ENCODE results near the gene CYB5B.

The CYB5B gene

GRCh38 chr16:69486724-69487123 is 62.3 kb downstream of the CYB5B start:
- DNase-seq (ENCODE audit: low read depth): no peak

- no peak for DNase-seq (ENCODE audit: low read depth)
Observed at GRCh38 chr16:69490707-69491324, 66.4 kb downstream of the CYB5B start.

DNA sequence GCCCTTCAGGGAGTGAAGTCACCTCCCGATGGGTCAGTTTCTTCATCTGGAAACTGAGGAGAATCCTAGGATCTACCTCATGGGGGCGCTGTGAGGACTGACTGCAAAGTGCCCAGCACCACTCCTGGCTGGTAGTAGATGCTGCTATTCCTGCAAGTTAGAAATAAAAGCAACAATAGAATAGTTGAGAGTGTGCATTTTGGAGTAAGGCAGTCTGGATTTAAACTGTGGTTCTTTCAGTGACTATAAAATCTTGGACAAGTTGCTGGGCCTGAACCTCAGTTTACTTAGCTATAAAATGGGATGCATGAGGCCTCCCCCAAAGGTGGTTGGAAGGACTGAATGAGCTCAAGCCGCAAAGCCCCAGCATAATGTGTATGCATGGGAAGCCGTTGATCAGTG is 70.6 kb downstream of the CYB5B start:
- no peak for DNase-seq (ENCODE audit: low read depth)

GRCh38 chr16:69495821-69496220 is 71.4 kb downstream of the CYB5B start:
- DNase-seq (ENCODE audit: low read depth): no peak

DNA sequence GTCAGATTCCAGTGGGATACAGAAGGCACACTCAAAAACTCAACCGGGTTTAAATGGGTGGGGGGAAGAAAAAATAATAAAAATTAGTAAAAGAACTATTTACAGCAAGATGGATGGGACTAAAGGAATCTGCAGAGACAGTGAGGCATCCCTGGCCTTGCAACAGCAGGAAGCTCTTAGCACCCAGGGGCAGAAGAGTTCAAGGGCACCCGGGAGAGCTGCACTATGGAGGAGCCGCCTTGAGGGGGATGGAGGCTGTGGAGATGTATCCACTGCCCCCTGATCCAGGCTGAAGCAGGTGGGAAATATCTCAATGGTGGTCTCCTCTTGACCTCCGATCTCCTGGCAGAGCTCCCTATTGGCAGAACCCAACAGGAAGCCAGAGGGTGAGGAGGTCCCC is 72.0 kb downstream of the CYB5B start:
- DNase-seq (ENCODE audit: low read depth): no peak

DNA sequence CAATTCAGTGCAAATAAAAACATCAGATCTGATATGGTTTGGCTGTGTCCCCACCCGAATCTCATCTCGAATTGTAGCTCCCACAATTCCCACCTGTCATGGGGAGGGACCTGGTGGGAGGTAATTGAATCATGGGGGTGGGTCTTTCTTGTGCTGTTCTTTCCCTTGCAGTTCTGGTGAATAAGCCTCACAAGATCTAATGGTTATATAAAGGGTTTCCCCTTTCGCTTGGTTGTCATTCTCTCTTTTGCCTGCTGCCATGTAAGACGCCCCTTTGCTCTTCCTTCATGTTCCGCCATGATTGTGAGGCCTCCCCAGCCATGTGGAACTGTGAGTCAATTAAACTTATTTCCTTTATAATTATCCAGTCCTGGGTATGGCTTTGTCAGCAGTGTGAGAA is 72.5 kb downstream of the CYB5B start:
- DNase-seq (ENCODE audit: low read depth): no peak

GRCh38 chr16:69497876-69498596 is 73.6 kb downstream of the CYB5B start:
- no peak for DNase-seq (ENCODE audit: low read depth)

- DNase-seq (ENCODE audit: low read depth): no peak
Observed at GRCh38 chr16:69498926-69499325, 74.5 kb downstream of the CYB5B start.

GRCh38 chr16:69499541-69500230 is 75.3 kb downstream of the CYB5B start:
- DNase-seq (ENCODE audit: low read depth): no peak

- DNase-seq (ENCODE audit: low read depth): no peak
Observed at GRCh38 chr16:69500496-69500895, 76.1 kb downstream of the CYB5B start.

DNA sequence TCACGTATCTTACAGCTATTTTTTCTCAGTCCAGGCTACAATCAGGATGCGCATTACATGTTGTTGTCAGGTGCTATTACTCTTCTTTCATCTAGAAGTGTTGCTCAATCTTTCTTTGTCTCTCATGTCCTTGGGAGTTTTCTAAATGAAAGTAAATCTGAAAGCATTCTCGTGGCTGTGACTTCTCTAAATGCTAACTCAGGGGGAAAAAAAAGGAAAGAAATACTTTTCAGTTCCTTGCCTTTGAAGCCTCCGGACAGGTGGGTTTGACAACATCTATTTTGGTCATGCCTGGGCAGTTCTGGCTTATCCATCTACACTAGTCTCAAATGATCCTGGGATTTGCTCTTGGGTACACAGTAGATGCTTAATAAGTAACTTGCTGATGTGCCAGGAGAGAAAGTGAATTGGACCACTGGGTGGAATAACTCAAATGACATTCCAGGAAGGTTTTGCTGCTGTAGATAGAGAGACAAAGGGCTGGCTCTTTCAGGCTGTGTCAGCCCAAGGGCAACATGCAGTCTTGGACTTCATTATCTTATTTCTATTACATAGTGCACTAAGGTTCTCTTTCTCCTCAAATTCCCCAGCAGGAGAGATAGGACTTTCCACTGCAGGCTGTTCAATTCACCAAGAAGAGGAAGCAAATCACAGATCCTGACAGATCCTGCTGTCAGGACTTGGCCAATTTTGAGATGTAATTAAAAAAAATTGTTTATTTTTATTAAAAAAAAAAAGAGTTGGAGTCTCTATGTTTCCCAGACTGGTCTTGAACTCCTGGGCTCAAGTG is 77.7 kb downstream of the CYB5B start:
- DNase-seq (ENCODE audit: low read depth): no peak

DNA sequence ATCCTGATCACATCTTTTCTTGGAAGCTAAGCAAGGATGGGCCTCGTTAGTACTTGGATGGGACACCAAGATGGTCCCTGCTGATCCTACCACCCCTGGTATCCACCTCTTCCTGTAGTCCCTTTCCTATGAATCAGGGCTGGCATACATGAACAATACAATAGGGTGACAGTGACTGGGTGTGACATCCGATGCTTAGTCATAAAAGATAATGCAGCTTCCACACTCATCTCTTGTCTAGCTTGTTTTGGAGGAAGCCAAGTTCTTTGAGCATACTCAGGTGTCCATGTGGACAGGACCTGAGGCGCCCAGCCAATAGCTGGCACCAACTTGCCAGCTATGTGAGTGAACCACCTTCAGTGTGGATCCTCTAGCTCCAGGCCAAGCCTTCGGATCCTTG is 78.8 kb downstream of the CYB5B start:
- no peak for DNase-seq (ENCODE audit: low read depth)

- no peak for DNase-seq (ENCODE audit: low read depth)
Observed at GRCh38 chr16:69508033-69508755, 83.8 kb downstream of the CYB5B start.

- no peak for DNase-seq (ENCODE audit: low read depth)
Observed at GRCh38 chr16:69509125-69509524, 84.7 kb downstream of the CYB5B start.

DNA sequence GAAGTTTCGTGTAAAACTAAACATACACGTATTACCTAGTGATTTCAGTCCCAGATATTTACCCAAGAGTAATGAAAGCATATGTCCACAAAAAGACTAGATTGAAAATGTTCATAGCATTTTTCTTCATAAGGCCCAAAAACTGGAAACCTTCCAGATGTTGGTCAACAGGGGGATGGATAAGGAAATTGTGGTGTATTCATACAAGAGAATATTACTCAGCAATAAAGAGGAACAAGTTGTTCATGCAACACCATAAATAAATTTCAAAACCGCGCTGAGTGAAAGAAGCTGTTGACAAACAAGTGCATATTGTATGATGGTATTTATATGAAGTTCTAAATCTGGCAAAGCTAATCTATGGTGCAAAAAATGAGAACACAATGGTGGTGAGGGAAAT is 87.2 kb downstream of the CYB5B start:
- no peak for DNase-seq (ENCODE audit: low read depth)

- no peak for DNase-seq (ENCODE audit: low read depth)
Observed at GRCh38 chr16:69513180-69513966, 89.0 kb downstream of the CYB5B start.

- DNase-seq (ENCODE audit: low read depth): no peak
Observed at GRCh38 chr16:69514356-69514755, 89.9 kb downstream of the CYB5B start.
